Suprapubic skin (tissue), 4 donors: ENCODE results near the gene PRKCE. TPM values are rescaled to one million over a fixed set of nuclear protein-coding genes. Genes with fewer than 3 reads are reported as not detected.

Experiments
- DNase-seq, 2 donors: peaks; one replicate each; pipeline ENCODE4 v3.0.0-alpha.2; 2019; ENCODE audit warnings: low spot score in 2 of 2
- H3K27ac ChIP-seq: fragments of 200-600 bp; sonication (generic); one replicate; pipeline ENCODE4 v1.5.1; 2019
- H3K27me3 ChIP-seq: fragments of 200-600 bp; sonication (generic); one replicate; pipeline ENCODE4 v1.5.1; 2019
- H3K36me3 ChIP-seq: fragments of 200-600 bp; sonication (generic); one replicate; pipeline ENCODE4 v1.5.1; 2019
- H3K4me1 ChIP-seq: fragments of 200-600 bp; sonication (generic); one replicate; pipeline ENCODE4 v1.5.1; 2019
- H3K4me3 ChIP-seq: fragments of 200-600 bp; sonication (generic); one replicate; pipeline ENCODE4 v1.5.1; 2019; ENCODE audit warnings: mild to moderate bottlenecking
- H3K9me3 ChIP-seq: fragments of 200-600 bp; sonication (generic); one replicate; pipeline ENCODE4 v1.5.1; 2019
- EP300 ChIP-seq: sonication (generic); formaldehyde crosslinking; IDR thresholded peaks from one replicate; pipeline ENCODE4 v1.6.1; 2017; ENCODE audit warnings: antibody characterized with exemption
- POLR2A ChIP-seq, 2 donors: fragments of 450-650 bp; IDR thresholded peaks; one replicate each; pipeline ENCODE4 v1.6.1; 2017; ENCODE audit warnings: antibody characterized with exemption in 2 of 2, mild to moderate bottlenecking in 2 of 2, moderate library complexity in 2 of 2
- POLR2AphosphoS5 ChIP-seq, 3 donors: sonication (generic); formaldehyde crosslinking; IDR thresholded peaks; one replicate each; pipeline ENCODE4 v1.6.1; 2017; ENCODE audit warnings: antibody characterized with exemption in 3 of 3
- WGBS: methylation state at CpG from one replicate; pipeline ENCODE4 v1.1.5; 2018; 5-methylcytosine and 5-hydroxymethylcytosine counted together
- total RNA-seq, 4 donors: library from RNA; depleted of rRNA; stranded (reverse); fragments of >200 nt; gene quantifications; one replicate each; pipeline ENCODE4 v1.1.0, GENCODE V29; 2016
- TF ChIP-seq, protein P1 (sequence below), 2 donors: fragments of 200-600 bp in 1 of 2; fragments of 450-650 bp in 1 of 2; sonication (generic) in 1 of 2; IDR thresholded peaks; one replicate each; pipeline ENCODE4 v1.5.1; 2016 to 2019; ENCODE audit warnings: antibody characterized with exemption in 2 of 2, mild to moderate bottlenecking in 1 of 2, moderate library complexity in 1 of 2

PRKCE gene
- total RNA-seq, 4 donors from 2014 or later: 7.9 to 18.3 (median 12.5) TPM

DNA sequence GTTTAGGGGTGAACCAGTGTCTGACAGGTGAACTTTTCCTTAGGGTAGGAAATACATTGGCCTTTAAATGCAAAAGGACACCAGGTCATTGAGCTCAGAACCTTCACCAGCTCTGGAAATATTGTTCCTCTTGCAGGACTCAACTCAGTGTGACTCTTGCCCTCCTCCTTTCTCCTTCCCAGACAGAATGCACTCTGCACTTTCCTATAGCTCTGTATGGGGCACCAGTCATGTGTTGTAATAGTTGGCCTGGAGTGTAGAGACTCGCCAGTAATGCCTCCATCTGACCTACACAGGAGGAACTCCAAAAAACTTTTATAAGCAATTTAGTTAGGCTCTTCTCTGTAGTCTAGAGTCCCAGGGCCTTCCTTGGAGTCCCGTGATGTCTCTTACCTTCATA lies 397.2 kb downstream of the PRKCE start:
- Histone ChIP-seq H3K4me3 (no peak overlapping the region), H3K9me3 (no peaks in the 10 kb centered on the region), H3K36me3 (no peaks in the 10 kb centered on the region), H3K27ac (no peak overlapping the region), H3K4me1 (no peaks in the 10 kb centered on the region), H3K27me3 (no peaks in the 10 kb centered on the region)
- DNase-seq: no peak
- TF ChIP-seq POLR2A (IDR thresholded peaks at IDR 0.05) (no peak), EP300 (no peak), POLR2AphosphoS5 (IDR thresholded peaks at IDR 0.05) (no peak)
- TF ChIP-seq, protein P1, sequence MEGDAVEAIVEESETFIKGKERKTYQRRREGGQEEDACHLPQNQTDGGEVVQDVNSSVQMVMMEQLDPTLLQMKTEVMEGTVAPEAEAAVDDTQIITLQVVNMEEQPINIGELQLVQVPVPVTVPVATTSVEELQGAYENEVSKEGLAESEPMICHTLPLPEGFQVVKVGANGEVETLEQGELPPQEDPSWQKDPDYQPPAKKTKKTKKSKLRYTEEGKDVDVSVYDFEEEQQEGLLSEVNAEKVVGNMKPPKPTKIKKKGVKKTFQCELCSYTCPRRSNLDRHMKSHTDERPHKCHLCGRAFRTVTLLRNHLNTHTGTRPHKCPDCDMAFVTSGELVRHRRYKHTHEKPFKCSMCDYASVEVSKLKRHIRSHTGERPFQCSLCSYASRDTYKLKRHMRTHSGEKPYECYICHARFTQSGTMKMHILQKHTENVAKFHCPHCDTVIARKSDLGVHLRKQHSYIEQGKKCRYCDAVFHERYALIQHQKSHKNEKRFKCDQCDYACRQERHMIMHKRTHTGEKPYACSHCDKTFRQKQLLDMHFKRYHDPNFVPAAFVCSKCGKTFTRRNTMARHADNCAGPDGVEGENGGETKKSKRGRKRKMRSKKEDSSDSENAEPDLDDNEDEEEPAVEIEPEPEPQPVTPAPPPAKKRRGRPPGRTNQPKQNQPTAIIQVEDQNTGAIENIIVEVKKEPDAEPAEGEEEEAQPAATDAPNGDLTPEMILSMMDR (IDR thresholded peaks at IDR 0.05): no peak
- 97% methylated on average over 2 of the region's 2 CpGs for WGBS

DNA sequence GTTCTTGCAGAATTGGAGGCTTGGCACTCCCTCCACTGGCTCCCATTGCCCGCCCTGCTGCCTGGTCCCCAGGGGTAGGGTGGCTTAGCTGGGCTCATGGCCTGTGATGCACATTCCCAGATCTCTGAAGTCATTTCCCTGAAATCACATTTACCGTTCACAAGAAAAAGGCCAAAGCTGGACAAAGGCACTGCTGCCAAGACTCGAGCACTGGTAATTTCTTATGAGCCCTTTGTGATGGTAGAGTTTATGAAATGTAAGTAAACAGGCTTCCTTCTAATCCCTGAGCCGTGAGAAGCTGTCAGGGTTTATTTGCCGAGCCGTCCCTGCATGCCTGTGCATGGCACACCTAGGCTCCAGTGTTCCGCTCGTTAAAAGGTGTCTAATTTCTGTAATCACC lies 398.6 kb downstream of the PRKCE start:
- no peak for DNase-seq
- WGBS: 89% methylated on average over 8 of the region's 8 CpGs
- TF ChIP-seq POLR2AphosphoS5 (IDR thresholded peaks at IDR 0.05) (no peak), POLR2A (IDR thresholded peaks at IDR 0.05) (no peak), EP300 (no peak)
- TF ChIP-seq, protein P1 (IDR thresholded peaks at IDR 0.05): no peak
- no peaks in the 10 kb centered on the region for H3K9me3 ChIP-seq
- H3K4me3 ChIP-seq: no peak overlapping the region
- no peaks in the 10 kb centered on the region for H3K4me1 ChIP-seq
- H3K27ac ChIP-seq: no peak overlapping the region
- no peaks in the 10 kb centered on the region for H3K27me3 ChIP-seq
- no peaks in the 10 kb centered on the region for H3K36me3 ChIP-seq

DNA sequence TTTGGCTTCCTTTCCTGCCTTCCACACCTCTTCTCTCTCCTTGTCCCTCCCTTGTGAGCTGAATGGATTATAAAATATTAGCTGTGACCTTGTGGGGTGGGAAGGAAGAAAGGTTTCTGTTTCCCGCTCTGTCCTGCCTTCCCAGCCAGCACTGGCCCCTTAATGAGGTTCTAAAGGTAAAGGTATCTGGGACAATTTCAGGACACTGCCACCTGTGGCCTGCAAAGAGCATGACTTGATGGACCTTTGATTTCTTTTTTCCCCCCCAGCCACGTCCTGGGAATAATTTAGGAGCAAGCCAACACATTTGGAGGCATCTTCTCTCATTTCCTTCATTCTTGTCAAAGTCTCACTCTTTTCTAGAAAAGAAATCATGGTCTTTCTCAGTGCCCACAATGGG lies 399.0 kb downstream of the PRKCE start:
- TF ChIP-seq POLR2AphosphoS5 (IDR thresholded peaks at IDR 0.05): no peak
- TF ChIP-seq, protein P1 (IDR thresholded peaks at IDR 0.05): no peak
- TF ChIP-seq POLR2A (IDR thresholded peaks at IDR 0.05): no peak
- TF ChIP-seq EP300: no peak
- Histone ChIP-seq H3K27me3 (no peaks in the 10 kb centered on the region), H3K9me3 (no peaks in the 10 kb centered on the region), H3K27ac (no peak overlapping the region), H3K4me3 (no peak overlapping the region), H3K4me1 (no peaks in the 10 kb centered on the region), H3K36me3 (no peaks in the 10 kb centered on the region)
- WGBS: 91% methylated on average over 2 of the region's 2 CpGs
- DNase-seq: no peak

DNA sequence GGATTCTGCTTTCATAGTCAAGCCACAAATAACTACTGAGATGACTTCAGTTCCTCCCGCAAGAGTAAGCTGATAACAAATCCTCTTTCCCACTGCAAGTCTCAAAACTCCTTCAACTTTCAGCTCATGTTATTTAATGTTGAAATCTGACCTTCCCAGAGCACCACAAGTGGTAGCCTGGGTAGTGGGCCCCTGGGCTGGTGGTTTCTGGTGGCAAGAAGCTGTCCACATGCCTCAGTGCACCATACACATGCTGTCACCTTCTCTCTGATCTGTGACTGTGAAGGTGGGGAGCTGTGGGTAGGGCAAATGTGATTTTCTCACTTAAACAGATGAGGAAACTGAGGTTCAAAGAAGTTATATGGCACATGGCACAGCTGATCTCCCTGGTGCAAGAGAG lies 399.6 kb downstream of the PRKCE start:
- Histone ChIP-seq H3K27me3 (no peaks in the 10 kb centered on the region), H3K4me3 (no peak overlapping the region), H3K36me3 (no peaks in the 10 kb centered on the region), H3K9me3 (no peaks in the 10 kb centered on the region), H3K27ac (no peak overlapping the region), H3K4me1 (no peaks in the 10 kb centered on the region)
- 94% methylated on average over 1 of the region's 1 CpG for WGBS
- no peak for DNase-seq
- no peak for TF ChIP-seq POLR2AphosphoS5 (IDR thresholded peaks at IDR 0.05)
- TF ChIP-seq EP300: no peak
- TF ChIP-seq POLR2A (IDR thresholded peaks at IDR 0.05): no peak
- TF ChIP-seq, protein P1 (IDR thresholded peaks at IDR 0.05): no peak

DNA sequence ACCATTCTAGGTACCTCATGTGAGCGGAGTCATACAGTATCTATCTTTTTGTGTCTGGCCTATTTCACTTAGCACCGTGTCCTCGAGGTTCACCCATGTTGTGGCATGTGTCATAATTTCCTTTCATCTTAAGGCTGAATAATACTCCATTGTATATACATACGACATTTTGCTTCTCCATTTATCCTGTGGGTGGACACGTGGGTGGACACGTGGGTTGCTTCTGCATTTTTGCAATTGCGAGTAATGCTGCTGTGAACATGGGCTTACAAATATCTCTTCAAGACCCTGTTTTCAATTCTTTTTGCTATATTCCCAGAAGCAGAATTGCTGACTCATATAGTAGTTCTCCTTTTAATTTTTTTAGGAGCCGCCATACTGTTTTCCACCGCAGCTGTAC lies 402.1 kb downstream of the PRKCE start:
- DNase-seq: no peak
- TF ChIP-seq EP300 (no peak), POLR2AphosphoS5 (IDR thresholded peaks at IDR 0.05) (no peak), POLR2A (IDR thresholded peaks at IDR 0.05) (no peak)
- TF ChIP-seq, protein P1 (IDR thresholded peaks at IDR 0.05): no peak
- WGBS: 85% methylated on average over 9 of the region's 9 CpGs

More for the DNA sequence above, 402.1 kb downstream of the PRKCE start:
- Histone ChIP-seq H3K9me3 (no peaks in the 10 kb centered on the region), H3K4me1 (no peaks in the 10 kb centered on the region), H3K27me3 (no peaks in the 10 kb centered on the region), H3K4me3 (no peak overlapping the region), H3K27ac (no peak overlapping the region), H3K36me3 (no peaks in the 10 kb centered on the region)
